Subcutaneous adipose tissue (tissue), 4 donors: ENCODE measurements around the gene NUBPL. TPM values are rescaled to one million over a fixed set of nuclear protein-coding genes. Genes with fewer than 3 reads are reported as not detected.

Experiments used
- total RNA-seq, 4 donors: library from RNA; depleted of rRNA; stranded (reverse); fragments of >200 nt; gene quantifications; one replicate each; pipeline ENCODE4 v1.1.0, GENCODE V29; 2016
- TF ChIP-seq, protein P1 (sequence below): fragments of 450-650 bp; IDR thresholded peaks from one replicate; pipeline ENCODE4 v1.5.1; 2016; ENCODE audit warnings: low read depth, mild to moderate bottlenecking, control low read depth, antibody characterized with exemption, moderate library complexity

Gene NUBPL
- total RNA-seq, 4 donors from 2014 or later, result 11.7 to 25.1 (median 12.7) TPM

DNA sequence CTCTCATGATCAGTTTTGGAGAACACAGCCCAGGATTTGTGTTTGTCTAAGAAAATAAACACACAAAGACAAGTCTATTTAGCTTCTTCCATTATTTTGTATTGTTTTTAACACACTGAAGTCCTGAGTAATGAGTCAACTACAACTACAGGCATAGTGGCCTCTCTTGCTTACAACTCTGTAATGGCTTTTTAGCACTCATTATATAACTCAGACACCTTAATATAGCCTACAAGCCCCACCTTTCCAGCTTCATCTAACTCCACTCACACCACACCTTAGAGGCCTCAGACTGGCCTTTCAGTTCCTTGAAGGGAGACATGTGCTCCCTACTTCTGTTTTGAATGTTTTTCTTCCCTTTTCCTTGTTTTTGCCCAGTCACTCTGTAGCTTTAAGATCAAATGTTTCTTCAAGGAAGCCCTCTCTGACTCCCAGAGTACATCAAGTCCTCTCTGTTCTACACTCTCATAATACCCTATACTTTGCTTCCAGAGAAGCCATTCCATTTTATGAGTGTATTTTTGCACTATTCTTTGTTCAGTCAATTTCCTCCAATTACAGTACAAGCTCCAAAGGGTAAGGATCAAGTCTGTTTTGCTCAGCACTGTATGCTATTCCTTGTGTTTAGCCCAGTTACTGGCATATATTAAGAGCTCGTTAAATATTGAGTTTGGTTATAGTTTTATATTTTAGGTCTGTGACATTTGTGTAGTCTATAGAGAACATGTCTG, 282.3 kb downstream of the NUBPL start:
- TF ChIP-seq, protein P1, sequence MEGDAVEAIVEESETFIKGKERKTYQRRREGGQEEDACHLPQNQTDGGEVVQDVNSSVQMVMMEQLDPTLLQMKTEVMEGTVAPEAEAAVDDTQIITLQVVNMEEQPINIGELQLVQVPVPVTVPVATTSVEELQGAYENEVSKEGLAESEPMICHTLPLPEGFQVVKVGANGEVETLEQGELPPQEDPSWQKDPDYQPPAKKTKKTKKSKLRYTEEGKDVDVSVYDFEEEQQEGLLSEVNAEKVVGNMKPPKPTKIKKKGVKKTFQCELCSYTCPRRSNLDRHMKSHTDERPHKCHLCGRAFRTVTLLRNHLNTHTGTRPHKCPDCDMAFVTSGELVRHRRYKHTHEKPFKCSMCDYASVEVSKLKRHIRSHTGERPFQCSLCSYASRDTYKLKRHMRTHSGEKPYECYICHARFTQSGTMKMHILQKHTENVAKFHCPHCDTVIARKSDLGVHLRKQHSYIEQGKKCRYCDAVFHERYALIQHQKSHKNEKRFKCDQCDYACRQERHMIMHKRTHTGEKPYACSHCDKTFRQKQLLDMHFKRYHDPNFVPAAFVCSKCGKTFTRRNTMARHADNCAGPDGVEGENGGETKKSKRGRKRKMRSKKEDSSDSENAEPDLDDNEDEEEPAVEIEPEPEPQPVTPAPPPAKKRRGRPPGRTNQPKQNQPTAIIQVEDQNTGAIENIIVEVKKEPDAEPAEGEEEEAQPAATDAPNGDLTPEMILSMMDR, result no peak

DNA sequence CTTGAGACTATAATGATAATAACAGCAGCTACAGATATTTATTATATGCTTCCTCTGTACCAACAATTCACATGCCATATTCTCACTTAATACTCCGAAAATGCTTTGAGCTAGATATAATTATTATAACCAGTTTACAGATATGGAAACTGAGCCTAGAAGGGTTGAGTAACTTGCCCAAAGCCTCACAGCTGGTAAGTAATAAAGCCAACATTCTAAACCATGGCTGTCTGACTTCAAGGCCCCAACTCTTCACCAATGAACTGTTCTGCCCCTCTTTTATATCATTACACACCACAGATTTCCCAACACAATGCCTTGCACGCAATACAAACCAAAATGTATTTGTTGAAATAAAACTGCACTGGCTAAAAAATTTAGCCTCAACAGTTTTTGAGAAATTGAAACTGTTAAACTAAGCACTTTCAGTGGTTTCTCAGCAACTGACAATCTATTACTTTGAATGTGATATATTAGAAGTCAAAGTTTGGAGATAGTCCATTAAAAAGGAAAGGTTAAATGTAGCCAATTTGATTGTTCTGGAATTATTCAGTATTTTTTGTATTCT, 293.4 kb downstream of the NUBPL start:
- TF ChIP-seq, protein P1, result no peak

GRCh38 chr14:31855262-31855661, 294.1 kb downstream of the NUBPL start:
- TF ChIP-seq, protein P1, result no peak

DNA sequence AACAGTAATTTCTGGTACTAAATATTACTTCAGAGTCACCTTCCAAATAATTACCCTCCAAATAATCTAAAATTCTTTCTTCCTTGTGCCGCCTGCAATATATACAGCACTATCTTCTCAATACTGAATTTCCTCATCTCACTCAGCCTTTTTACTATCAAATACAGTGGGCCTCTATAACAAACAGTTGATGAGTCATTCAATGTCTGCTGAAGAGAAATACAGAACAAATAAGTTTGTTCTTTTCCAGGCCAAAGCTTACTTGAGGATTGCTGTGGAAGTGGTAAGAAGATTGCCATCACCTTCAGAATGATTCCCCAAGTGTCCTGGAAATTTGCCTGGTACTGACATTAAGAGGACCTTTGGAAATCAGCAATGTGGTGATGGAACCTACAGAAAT, 297.7 kb downstream of the NUBPL start:
- TF ChIP-seq, protein P1, result no peak

- TF ChIP-seq, protein P1, result no peak
Observed at GRCh38 chr14:31864937-31865855, 304.0 kb downstream of the NUBPL start.

DNA sequence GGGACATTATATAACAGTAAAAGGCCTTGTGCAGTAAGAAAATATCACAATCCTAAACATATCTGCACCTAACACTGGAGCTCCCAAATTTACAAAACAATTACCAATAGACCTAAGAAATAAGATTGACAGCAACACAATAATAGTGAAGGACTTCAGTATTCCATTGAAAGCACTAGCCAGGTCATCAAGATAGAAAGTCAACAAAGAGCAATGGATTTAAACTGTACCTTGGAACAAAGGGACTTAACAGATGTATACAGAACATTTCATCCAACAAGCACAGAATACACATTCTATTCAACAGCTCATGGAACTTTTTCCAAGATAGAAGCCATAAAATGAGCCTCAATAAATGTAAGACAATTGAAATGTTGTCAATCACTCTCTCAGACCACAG, 306.4 kb downstream of the NUBPL start:
- TF ChIP-seq, protein P1, result no peak

- TF ChIP-seq, protein P1, result no peak
Observed at GRCh38 chr14:31876741-31877140, 315.5 kb downstream of the NUBPL start.
